GM12878 (cell line): ENCODE results near the gene HMG20B. TPM values are rescaled to one million over a fixed set of nuclear protein-coding genes. Genes with fewer than 3 reads are reported as not detected.

Source experiments
- ATAC-seq: fragments of 200-7000 bp; cut with Tn5 transposase; 3 replicates; pipeline ENCODE4 v1.9.1; 2020; ENCODE audit warnings: mild to moderate bottlenecking, moderate library complexity
- BruUV-seq: library from RNA; stranded (reverse); fragments of 400-500 nt; replicated peaks from 2 replicates; lab custom pipeline; 2021; lab: Mats Ljungman, UMichigan
- CTCF ChIA-PET: fragments of 300-600 bp; sonication (Branson Sonifier 250); formaldehyde crosslinking; extraction: SDS; loops from one replicate; lab custom pipeline; 2021; ENCODE audit warnings: inconsistent platforms; lab: Yijun Ruan, JAX
- POLR2A ChIA-PET: fragments of 350-600 bp; formaldehyde crosslinking; extraction: SDS; loops from one replicate; lab custom pipeline; 2021; ENCODE audit warnings: inconsistent platforms; lab: Charles Lee
- RAD21 ChIA-PET: fragments of 300-600 bp; sonication (Branson Sonifier 250); formaldehyde crosslinking; loops from one replicate; lab custom pipeline; 2023; ENCODE audit warnings: antibody characterized with exemption; ENCODE audit not compliant: unreplicated experiment; lab: Charles Lee
- SMC1A ChIA-PET: fragments of 300-600 bp; sonication (Branson Sonifier 250); formaldehyde crosslinking; loops from one replicate; lab custom pipeline; 2023; ENCODE audit not compliant: unreplicated experiment, uncharacterized antibody; lab: Charles Lee
- DNase-seq: peaks from one replicate; pipeline ENCODE4 v3.0.0-alpha.2; 2011; ENCODE audit warnings: low read depth, low spot score
- FAIRE-seq: peaks from 3 replicates; lab custom pipeline; 2011; peaks lifted over from hg19 to GRCh38; lab: Jason Lieb, UNC
- H2AFZ ChIP-seq: 2 replicates; pipeline ENCODE4 v1.6.0; 2011; ENCODE audit warnings: low read depth, low read length, control low read depth; ENCODE audit not compliant: control insufficient read depth
- H3K27ac ChIP-seq: 2 replicates; pipeline ENCODE4 v1.5.1; 2011; ENCODE audit warnings: control low read depth; ENCODE audit not compliant: control insufficient read depth, insufficient read depth
- H3K27me3 ChIP-seq, 2 experiments: replicated peaks in 1 of 2; 2 replicates each; pipeline versions ENCODE4 v1.6.0 to v1.6.1; 2011; ENCODE audit warnings: low read length in 1 of 2; ENCODE audit not compliant: control insufficient read depth in 2 of 2, insufficient read depth in 2 of 2
- H3K36me3 ChIP-seq, 2 experiments: 2 replicates each; pipeline ENCODE4 v1.5.1; 2011; ENCODE audit warnings: low read length in 1 of 2; ENCODE audit not compliant: control insufficient read depth in 2 of 2, insufficient read depth in 2 of 2
- H3K4me1 ChIP-seq: 2 replicates; pipeline ENCODE4 v1.6.1; 2011; ENCODE audit warnings: mild to moderate bottlenecking, low read length, moderate library complexity, mixed read lengths; ENCODE audit not compliant: control insufficient read depth, insufficient read depth
- H3K4me2 ChIP-seq: 2 replicates; pipeline ENCODE4 v1.6.0; 2011; ENCODE audit warnings: control low read depth; ENCODE audit not compliant: control insufficient read depth, insufficient read depth
- H3K4me3 ChIP-seq: fragments of 200-600 bp; sonication (generic); 2 replicates; pipeline ENCODE4 v1.5.1; 2016
- H3K79me2 ChIP-seq: 2 replicates; pipeline ENCODE4 v1.6.0; 2011; ENCODE audit warnings: low read length; ENCODE audit not compliant: control insufficient read depth, insufficient read depth
- H3K9ac ChIP-seq: 2 replicates; pipeline ENCODE4 v1.8.0; 2011; ENCODE audit warnings: low read length, control low read depth, mixed read lengths; ENCODE audit not compliant: control insufficient read depth, insufficient read depth
- H3K9me3 ChIP-seq: replicated peaks from 3 replicates; pipeline ENCODE4 v1.5.1; 2011; ENCODE audit warnings: mild to moderate bottlenecking, low read length; ENCODE audit not compliant: control insufficient read depth, insufficient read depth
- H4K20me1 ChIP-seq: 2 replicates; pipeline ENCODE4 v1.6.0; 2011; ENCODE audit not compliant: control insufficient read depth, insufficient read depth
- KLF5 ChIP-seq: fragments of 450-650 bp; IDR thresholded peaks from 2 replicates; pipeline ENCODE4 v1.6.1; 2014; ENCODE audit warnings: mild to moderate bottlenecking; ENCODE audit not compliant: partially characterized antibody
- RUNX3 ChIP-seq: IDR thresholded peaks from 2 replicates; pipeline ENCODE4 v1.6.1; 2012; ENCODE audit warnings: low read length, inconsistent platforms
- SMARCA5 ChIP-seq: fragments of 450-650 bp; IDR thresholded peaks from 2 replicates; pipeline ENCODE4 v1.6.1; 2017; ENCODE audit warnings: mild to moderate bottlenecking
- WGBS: methylation state at CpG from one replicate; pipeline ENCODE4 v1.1.6; 2016; ENCODE audit warnings: low lambda C conversion rate; ENCODE audit not compliant: insufficient replicate concordance, insufficient coverage; ENCODE audit errors: missing lambda C conversion rate; 5-methylcytosine and 5-hydroxymethylcytosine counted together
- in situ Hi-C: fragments of 300-500 bp; cut with MboI; formaldehyde crosslinking; loops from 9 replicates; pipeline ENCODE4 v1.14.3; 2018; ENCODE audit warnings: mixed read lengths
- intact Hi-C: fragments of 100-400 bp; cut with micrococcal nuclease; formaldehyde crosslinking; loops from one replicate; pipeline ENCODE4 v1.14.2; 2022; ENCODE audit not compliant: unreplicated experiment
- polyA plus RNA-seq, 11 experiments: library from polyadenylated mRNA; depleted of rRNA in 4 of 11; unstranded in 6 of 11; stranded (reverse) in 5 of 11; fragments of >200 nt; fragmentation: Nextera tagmentation in 4 of 11; fragmentation: Illumina TruSeq in 1 of 11; extraction: Ambion mirVana in 4 of 11; extraction: Trizol in 1 of 11; gene quantifications; 1 replicate in 1 of 11; 2 replicates in 10 of 11; pipeline versions ENCODE4 v1.2.1 to v1.2.3, GENCODE V29; 2011 to 2016; ENCODE audit warnings: inconsistent platforms in 2 of 11, missing spikeins in 2 of 11, low read depth in 1 of 11
- total RNA-seq, 4 experiments: library from RNA; depleted of rRNA in 3 of 4; stranded (reverse); fragments of >200 nt in 3 of 4; fragmentation: Illumina TruSeq in 1 of 4; extraction: Trizol in 1 of 4; gene quantifications; 2 replicates each; pipeline versions ENCODE4 v1.2.1 to v1.2.3, GENCODE V29; 2013 to 2021

Gene HMG20B
- total and polyA plus RNA-seq, 10 of the 15 experiments (the other 5 are each of a cell fraction or from before 2014, with no cell fraction given), result 0.37 to 92.7 (median 47.0) TPM

DNA sequence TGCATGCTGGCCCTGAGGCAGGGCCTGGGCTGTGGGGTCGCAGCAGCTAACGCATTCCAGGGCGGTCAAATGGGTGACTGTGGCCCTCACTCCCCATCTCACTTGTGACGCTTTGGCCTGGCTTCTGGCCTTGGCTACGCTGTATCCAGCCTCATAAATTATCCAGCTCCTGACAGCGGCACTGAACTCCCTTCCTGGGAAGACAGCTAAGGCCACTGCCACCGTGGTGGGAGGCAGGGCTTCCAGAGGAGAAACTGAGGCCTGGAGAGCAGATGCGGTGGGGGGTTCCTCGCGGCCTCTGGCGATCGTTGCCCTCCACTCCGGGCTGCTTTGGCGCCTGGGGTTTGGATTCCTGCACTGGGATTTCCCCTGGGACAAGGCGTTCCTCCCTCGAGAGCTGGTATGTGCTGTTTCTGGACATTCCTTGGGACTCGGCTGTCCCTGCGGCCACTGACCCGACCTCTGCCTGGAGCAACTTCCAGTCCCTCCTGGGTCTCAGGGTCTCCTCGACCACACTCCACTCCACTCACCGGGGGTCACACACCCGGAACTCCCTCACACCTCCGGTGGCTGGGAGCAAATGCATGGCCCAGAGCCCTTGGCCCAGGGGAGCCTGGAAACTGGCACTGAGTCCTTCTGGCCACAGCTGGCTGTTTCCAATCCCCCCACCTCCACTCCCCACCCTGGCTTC lies 30.5 kb downstream of the HMG20B start (continued):
- TF ChIP-seq RUNX3, result no peak

DNA sequence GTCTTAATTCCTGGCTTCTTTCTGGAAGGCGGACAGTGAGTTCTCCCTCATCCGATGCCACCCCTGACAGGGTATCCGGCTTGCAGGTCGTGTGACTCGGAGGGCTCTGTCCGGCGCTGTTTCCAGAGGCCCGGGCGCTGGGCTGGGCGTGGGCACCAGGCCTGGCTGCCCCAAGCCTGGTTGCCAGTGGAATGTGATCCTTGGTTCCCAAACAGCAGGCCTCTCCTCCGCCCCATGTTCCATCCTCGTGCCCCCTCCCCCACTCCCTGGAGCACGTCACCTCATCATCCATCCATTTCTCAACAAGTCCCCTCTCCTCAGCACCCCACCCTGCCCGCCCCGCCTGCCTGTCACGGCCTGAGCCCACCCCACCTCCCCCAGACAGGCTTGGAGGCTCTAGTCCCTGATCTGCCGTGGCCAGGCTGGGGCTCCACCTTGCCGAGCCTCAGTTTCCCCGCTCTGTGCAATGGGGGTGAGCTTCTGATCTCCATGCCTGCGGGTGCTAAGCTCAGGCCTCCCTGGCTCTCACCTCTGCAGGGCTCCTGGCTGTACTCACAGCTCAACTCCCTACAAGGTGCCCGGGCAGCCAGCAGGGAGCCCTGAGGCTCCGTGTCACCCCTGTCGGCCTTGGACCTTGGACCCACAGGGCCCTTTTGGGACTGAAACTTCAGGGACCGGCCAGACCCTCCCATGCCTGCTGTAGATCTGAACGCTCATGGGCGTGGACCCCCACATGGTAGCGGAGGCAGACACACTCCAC lies 31.7 kb downstream of the HMG20B start:
- no TSS peak for BruUV-seq
- H3K36me3 ChIP-seq, result no peaks in the 10 kb centered on the region
- no peaks in the 10 kb centered on the region for H3K79me2 ChIP-seq
- H4K20me1 ChIP-seq, result no peaks in the 10 kb centered on the region
- DNase-seq, result no peak
- H2AFZ ChIP-seq, result peak overlapping the region; percentile 0
- SMC1A ChIA-PET, result no interaction called here
- in situ Hi-C loops, result no loop called here
- TF ChIP-seq KLF5, result no peak
- TF ChIP-seq SMARCA5, result 0 out of 2 replicates have a peak, but pooled peaks have one; percentile 23
- TF ChIP-seq, all 136 proteins: peak for 1
- ChIA-PET CTCF (interaction anchor here (1.5 kb wide), 2 partner anchors 17 to 59 kb away, joined by 3 to 4 read pairs; no protein-coding TSS in a partner anchor), RAD21 (interaction anchor here (0.9 to 1.4 kb wide), 2 partner anchors 50 to 58 kb away, joined by 3 read pairs; no protein-coding TSS in a partner anchor), POLR2A (interaction anchor here (1.3 kb wide), 1 partner anchor 14 kb away, joined by 3 read pairs; no protein-coding TSS in a partner anchor)
- Histone ChIP-seq H3K4me1 (peaks cover 12% of the 10 kb centered on the region), H3K4me3 (no peak overlapping the region), H3K4me2 (no peak overlapping the region), H3K9ac (no peak overlapping the region), H3K27ac (no peak overlapping the region), H3K9me3 (no peaks in the 10 kb centered on the region), H3K27me3 (no peaks in the 10 kb centered on the region)
- 59% methylated on average over 22 of the region's 27 CpGs for WGBS
- FAIRE-seq (no peak), ATAC-seq (peak; percentile 58)
- intact Hi-C loops, result no loop called here
